HL-60/S4 (cell line): ENCODE results near the gene AKIP1.
"Not testable (repeated sequence)": the region's sequence is repeated elsewhere in the genome, so short reads cannot be mapped to it uniquely, and the experiment has no call there.

Experiments used
- in situ Hi-C: fragments of 300-500 bp; cut with MboI; formaldehyde crosslinking; loops from 2 replicates; pipeline ENCODE4 v1.14.3; 2022; ENCODE audit warnings: low sequenced_read_pairs

Gene AKIP1

GRCh38 chr11:8914661-8915018 lies 3.7 kb downstream of the AKIP1 start:
- in situ Hi-C loops: no loop called here

GRCh38 chr11:8917157-8917825 lies 6.3 kb downstream of the AKIP1 start:
- in situ Hi-C loops: no loop called here

GRCh38 chr11:8922691-8923090 lies 11.7 kb downstream of the AKIP1 start:
- in situ Hi-C loops: no loop called here

- in situ Hi-C loops: no loop called here
Observed at GRCh38 chr11:8925711-8926110, 14.7 kb downstream of the AKIP1 start.

DNA sequence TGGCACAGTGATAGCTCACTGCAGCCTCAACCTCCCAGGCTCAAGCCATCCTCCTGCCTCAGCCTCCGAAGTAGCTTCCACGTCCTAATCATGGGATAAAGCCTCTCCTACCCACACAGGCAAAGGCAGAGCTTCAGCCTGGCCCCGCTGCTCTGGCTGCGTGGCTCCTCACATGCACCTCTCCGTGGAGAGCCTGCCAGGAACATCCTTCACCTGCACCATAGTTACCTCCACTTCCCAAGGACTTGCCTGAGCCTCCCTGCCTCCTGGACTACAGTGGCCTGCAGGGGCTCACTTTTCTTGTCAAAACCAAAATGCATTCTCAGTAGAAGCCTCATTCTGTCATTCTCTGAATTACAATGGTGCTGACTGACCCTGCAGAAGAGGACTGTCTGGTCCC lies 15.2 kb downstream of the AKIP1 start:
- in situ Hi-C loops: no loop called here

DNA sequence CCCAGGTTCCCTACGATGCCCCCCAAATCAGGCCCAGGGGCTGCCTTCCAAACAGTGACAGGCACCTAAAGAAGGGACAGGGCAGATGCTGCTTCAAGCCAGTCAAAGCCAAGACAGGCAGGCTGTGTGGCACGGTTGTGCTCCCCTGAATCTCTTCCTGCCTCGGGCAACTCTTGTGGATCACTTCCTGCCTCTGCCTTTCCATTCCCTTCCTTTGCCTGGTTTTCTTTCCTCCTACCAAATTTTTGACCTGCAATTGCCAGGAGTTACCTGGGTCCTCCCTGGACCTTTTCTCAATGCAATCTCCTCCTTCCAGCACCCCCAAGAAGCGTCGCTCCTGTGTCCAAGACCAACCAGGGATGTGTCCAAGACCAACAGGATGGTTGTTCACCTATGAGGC lies 16.2 kb downstream of the AKIP1 start:
- in situ Hi-C loops: no loop called here

GRCh38 chr11:8928205-8928604 lies 17.2 kb downstream of the AKIP1 start:
- in situ Hi-C loops: no loop called here

- in situ Hi-C loops: no loop called here
Observed at GRCh38 chr11:8928981-8929615, 18.1 kb downstream of the AKIP1 start.

DNA sequence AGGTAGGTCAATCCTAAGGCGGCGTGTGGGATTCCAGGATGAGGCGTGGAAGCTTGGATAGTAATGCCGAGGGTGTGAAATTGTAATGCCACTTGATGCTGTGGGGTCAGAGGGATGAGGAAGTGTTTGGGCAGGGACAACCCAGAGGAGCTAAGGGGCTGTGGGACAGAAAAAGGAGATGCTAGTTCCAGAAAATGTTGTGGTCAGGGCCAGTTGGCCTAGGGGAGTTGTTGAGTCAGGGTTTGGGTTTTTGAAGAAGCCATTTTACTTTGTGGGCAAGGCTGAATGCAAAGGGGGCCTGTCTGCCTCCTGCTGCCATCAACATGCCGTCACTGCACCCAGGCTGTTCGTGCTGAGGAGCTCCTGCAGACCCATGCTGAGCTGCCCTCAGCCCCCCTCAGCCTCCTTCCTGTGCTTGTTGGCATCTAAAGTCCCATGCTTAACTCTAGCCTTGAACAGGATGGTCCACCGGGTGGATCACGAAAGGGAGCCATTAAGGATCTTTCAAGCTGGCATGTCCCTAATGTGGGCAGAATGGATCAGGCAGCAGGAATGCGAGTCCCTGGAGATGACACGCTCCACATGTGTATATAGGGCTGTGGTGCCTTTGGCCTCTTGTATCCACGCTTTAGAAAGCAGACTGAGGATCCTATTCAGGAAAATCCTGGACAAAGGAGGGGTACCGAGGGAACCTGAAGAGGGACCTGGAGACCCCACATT lies 19.6 kb downstream of the AKIP1 start:
- in situ Hi-C loops: no loop called here

- in situ Hi-C loops: no loop called here
Observed at GRCh38 chr11:8932564-8933180, 21.7 kb downstream of the AKIP1 start, which contains the start of gene C11orf16. TSS of gene C11orf16 (minus strand) at chr11:8932947. CDS start at chr11:8932308, 639 bp downstream.

DNA sequence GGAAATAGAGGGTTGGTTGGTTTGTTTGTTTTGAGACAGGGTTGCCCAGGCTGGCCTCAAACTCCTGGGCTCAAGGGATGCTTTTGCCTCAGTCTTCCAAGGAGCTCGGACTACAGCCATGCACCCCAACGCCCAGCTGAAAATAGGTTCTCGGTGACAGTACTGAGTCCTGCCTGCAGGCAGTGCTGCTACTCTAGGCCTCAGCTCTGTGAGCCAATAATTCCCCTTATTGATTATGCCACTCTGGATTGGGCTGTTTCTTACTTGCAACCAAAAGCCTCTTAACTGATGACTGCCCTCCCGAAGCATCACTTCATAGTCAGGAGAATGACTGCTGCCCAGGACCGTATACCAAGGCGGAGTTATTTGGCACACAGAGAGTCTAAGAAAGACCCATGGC lies 22.9 kb downstream of the AKIP1 start:
- in situ Hi-C loops: no loop called here

GRCh38 chr11:8934742-8935488 lies 23.9 kb downstream of the AKIP1 start:
- in situ Hi-C loops: no loop called here

DNA sequence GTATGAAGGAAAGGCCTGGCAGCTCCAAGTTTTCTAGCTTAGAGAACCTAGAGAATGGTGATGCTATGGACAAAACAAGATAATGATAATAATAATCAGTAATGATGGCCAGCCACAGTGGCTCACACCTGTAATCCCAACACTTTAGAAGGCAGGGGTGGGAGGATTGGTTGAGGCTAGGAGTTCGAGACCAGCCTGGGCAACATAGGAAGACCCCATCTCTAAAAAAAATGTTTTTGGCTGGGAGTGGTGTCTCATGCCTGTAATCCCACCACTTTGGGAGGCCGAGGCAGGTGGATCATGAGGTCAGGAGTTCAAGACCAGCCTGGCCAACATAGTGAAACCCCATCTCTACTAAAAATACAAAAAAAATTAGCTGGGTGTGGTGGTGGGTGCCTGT lies 24.8 kb downstream of the AKIP1 start:
- in situ Hi-C loops: not testable (repeated sequence)

GRCh38 chr11:8937159-8937558 lies 26.2 kb downstream of the AKIP1 start:
- in situ Hi-C loops: no loop called here

DNA sequence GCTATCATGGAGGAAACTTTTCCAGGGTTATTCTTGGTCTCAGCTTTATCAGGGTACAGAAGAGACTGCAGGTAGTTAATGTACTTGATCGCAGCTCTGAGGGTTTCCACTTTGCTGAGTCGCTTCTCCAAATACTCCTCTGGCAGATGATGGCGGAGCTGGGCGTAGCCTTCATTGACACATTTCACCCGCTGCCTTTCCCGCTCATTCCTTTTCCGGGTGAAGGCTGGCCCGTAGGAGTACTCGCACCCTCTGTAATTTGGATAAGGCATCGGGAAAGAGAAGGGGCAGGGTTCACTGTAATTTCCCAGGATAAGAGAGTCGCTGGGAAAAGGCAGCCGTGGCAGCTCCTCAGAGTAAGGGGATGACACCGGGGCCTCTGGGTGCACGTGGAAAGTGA lies 26.7 kb downstream of the AKIP1 start:
- in situ Hi-C loops: no loop called here

GRCh38 chr11:8941341-8942103 lies 30.5 kb downstream of the AKIP1 start:
- in situ Hi-C loops: no loop called here

DNA sequence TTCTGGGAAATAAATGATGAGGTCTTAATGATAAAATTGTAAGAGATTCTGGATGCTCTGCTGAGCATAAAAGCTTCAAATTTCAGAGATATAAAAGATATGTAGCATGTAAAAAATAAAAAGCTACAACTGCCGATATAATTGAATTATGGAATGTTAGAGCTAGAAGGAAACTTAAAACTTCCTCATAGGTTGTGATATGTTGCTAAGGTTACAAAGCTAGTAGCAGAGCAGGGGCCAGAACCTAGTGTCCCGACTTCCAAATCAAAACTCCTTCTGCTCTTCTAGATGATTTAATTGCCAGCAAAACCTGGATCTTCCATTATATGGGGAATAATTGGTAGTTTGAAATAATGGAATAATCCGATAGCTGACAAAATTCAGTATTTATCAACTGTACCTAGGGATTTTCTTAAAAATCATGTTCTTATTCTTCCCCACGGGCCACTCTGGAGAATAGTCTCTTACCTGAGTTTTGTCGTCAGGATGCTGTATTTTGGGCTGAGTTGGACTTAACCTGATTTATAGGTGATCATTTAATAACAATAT lies 31.6 kb downstream of the AKIP1 start, which contains the start of gene ASCL3:
Gene ASCL3 (minus strand): TSS at position 499 of the 549 bp plus-strand sequence. CDS start 4,855 bp downstream, outside the sequence.
- in situ Hi-C loops: no loop called here

GRCh38 chr11:8947230-8947943 lies 36.4 kb downstream of the AKIP1 start:
- in situ Hi-C loops: no loop called here

GRCh38 chr11:8948886-8949285 lies 37.9 kb downstream of the AKIP1 start:
- in situ Hi-C loops: no loop called here
